Fibroblast of lung (primary cell): Measurements from ENCODE around the gene CTDP1.

Source experiments
- EZH2 ChIP-seq: IDR thresholded peaks from 2 replicates; pipeline ENCODE4 v1.5.1; 2012; ENCODE audit warnings: low read length, control low read depth, mild to moderate bottlenecking; ENCODE audit errors: missing control alignments
- TF ChIP-seq, protein P1 (sequence below), 2 donors: IDR thresholded peaks in 1 of 2; conservative IDR thresholded peaks in 1 of 2; 1 replicate in 1 of 2; 2 replicates in 1 of 2; pipeline ENCODE4 v1.5.1; 2011 to 2012; ENCODE audit warnings: low read length in 2 of 2, control low read depth in 1 of 2, inconsistent platforms in 1 of 2, low read depth in 1 of 2, mild to moderate bottlenecking in 1 of 2

DNA sequence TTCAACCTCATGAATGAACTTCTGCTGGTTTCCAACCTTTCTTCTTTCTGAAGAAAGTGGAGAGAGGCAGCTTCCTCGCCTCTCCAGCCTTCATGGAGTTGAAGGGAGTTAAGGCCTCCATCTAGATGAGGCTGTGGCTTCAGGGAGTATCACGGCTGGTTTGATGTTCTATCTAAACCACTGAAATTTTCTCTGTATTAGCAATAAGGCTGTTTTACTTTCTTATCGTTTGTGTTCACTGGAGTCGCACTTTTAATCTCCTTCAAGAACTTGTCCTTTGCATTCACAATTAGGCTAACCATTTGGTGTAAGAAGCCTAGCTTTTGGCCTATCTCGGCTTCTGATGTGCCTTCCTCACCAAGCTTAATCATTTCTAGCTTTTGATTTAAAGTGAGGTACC, 19.9 kb upstream of the CTDP1 start:
- TF ChIP-seq, protein P1, sequence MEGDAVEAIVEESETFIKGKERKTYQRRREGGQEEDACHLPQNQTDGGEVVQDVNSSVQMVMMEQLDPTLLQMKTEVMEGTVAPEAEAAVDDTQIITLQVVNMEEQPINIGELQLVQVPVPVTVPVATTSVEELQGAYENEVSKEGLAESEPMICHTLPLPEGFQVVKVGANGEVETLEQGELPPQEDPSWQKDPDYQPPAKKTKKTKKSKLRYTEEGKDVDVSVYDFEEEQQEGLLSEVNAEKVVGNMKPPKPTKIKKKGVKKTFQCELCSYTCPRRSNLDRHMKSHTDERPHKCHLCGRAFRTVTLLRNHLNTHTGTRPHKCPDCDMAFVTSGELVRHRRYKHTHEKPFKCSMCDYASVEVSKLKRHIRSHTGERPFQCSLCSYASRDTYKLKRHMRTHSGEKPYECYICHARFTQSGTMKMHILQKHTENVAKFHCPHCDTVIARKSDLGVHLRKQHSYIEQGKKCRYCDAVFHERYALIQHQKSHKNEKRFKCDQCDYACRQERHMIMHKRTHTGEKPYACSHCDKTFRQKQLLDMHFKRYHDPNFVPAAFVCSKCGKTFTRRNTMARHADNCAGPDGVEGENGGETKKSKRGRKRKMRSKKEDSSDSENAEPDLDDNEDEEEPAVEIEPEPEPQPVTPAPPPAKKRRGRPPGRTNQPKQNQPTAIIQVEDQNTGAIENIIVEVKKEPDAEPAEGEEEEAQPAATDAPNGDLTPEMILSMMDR (conservative IDR thresholded peaks at IDR 0.05 in 1 of 2, IDR thresholded peaks at IDR 0.05 in 1 of 2; ENCODE audit: low read depth in 1 of 2, low read length in 2 of 2) = no peak
- no peak for TF ChIP-seq EZH2
